ENCODE measurements around the gene EXOC1. TPM values are rescaled to one million over a fixed set of nuclear protein-coding genes. Genes with fewer than 3 reads are reported as not detected.

Gene EXOC1
- total RNA-seq, 1 donor from 2014 or later, result 26.6 TPM

DNA sequence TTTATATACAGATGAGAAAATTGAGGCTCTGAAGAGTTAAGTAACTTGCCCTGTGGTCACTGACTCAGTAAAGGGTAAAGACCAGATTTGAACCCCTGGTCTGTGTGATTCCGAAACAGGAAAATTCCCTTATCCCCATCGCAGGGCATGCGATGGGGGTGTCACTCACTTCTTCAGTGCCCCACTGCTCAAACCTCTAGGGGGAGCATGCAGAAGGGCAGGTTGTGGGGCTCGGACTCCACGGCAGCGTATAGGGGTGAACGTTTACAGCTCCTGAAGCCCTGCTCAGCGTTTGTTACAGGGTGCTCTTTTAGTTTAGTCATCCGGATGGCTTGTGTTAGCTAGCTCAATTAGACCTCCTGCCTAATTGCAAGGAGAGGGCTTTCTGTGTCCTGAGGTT lies 3.7 kb upstream of the EXOC1 start:
- intact Hi-C loops (cut with DNase I), result loop anchor here (5.0 kb wide), 2 partner anchors 302 to 502 kb away; partner anchors contain the start of genes CLOCK and SRD5A3
- no peak for DNase-seq (ENCODE audit: low spot score)

DNA sequence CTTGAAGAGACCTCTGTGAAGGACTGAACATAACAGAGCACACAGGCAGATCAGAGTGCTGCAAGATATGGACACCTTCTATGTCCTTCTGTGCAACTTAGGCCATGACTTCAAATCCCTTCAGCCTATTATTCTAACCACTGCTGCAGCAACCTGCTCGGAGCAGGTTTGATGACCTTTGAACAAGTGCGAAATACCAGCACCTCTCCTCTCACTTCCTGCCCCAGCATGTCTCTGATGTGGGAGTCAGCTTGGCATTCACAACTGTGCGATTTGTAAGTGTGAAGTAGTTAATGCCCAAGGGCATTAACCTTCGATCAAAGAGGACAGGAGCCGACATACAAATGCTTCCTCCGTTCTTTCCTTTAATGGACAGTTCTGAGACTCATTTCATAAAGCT lies 1.6 kb upstream of the EXOC1 start:
- intact Hi-C loops (cut with DNase I), result loop anchor here (2.0 to 5.0 kb wide), 3 partner anchors 95 to 505 kb away; partner anchors contain the start of genes CLOCK and SRD5A3
- no peak for DNase-seq (ENCODE audit: low spot score)

DNA sequence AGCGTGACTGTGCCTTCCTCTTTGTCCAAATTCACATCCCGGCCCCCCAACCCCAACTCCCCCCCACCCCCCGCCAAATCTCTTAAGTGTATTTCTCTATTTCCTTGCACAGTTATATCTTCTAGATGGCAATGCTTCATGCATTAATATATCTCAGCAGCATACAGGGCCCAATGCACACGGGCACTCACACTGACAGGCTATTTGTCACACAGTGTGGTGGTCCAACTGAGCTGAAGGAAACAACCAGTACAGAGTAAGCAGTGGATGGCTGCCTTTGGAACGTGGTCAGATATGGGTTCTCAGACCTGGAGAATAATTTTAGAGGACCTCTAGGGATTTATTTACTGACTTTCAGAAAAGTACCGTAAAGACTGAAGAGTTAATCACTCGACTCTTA lies 681 bp downstream of the EXOC1 start:
- DNase-seq (ENCODE audit: low spot score), result no peak
- intact Hi-C loops (cut with DNase I), result loop anchor here (5.0 kb wide), 2 partner anchors 307 to 507 kb away; partner anchors contain the start of genes CLOCK and SRD5A3

DNA sequence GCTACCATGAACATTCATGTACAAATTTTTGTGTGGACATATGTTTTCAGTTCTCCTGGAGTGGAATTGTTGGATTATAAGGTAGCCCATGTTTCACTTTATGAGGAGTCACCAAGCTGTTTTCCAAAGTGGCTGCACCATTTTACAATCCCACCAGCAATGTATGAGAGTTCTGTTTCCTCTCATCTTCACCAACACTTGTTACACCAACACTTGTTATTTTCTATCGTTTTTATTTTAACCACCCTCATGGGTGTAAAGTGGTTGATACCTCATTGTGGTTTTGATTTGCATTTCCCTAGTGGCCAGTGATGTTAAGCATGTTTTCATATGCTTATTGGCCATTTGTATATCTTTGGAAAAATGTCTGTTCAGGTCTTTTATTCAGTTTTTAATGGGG lies 4.1 kb downstream of the EXOC1 start:
- intact Hi-C loops (cut with DNase I), result no loop called here
- no peak for DNase-seq (ENCODE audit: low spot score)

DNA sequence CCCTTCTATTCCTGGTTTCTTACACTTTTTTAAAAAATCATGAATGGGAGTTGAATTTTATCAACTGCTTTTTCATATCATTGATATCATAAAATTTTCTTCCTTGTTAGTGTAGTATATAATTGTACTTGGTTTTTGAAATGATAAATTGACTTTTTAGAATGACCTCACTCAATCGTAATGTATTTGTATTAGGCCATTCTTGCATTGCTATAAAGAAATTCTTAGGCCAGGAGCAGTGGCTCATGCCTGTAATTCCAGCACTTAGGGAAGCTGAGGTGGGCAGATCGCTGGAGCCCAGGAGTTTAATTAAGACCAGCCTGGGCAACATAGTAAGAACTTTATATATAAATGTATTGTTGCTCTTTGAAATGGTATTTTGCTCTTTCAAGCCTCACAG lies 6.3 kb downstream of the EXOC1 start:
- no peak for DNase-seq (ENCODE audit: low spot score)
- intact Hi-C loops (cut with DNase I), result no loop called here

DNA sequence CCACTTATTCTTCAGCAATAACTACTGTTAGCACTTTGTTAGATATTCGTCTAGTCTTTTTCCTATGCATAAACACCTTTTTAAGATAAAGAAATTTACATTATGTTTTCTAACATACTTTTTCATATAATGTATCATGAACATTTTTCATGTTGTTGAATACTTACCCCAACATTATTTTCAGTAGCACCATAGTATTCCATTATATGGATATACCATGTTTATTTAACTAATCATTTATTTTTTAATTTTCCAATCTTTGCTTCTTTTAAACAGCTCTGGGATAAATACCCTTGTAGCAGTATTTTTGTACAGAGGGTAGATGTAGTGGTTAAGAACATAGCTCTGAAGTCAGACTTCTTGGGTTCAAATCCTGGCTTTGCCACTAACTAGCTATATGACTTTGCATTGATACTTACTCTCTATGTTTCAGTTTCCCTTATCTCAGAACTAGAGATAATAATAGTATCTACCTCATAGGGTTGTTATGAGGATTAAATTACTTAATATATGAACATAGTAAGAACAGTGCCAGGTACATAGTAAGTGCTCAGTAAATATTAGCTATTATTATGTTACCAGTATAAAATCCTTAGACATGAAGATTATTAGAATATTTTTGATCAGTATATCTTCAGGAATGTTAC lies 11.3 kb downstream of the EXOC1 start:
- intact Hi-C loops (cut with DNase I), result no loop called here
- no peak for DNase-seq (ENCODE audit: low spot score)

DNA sequence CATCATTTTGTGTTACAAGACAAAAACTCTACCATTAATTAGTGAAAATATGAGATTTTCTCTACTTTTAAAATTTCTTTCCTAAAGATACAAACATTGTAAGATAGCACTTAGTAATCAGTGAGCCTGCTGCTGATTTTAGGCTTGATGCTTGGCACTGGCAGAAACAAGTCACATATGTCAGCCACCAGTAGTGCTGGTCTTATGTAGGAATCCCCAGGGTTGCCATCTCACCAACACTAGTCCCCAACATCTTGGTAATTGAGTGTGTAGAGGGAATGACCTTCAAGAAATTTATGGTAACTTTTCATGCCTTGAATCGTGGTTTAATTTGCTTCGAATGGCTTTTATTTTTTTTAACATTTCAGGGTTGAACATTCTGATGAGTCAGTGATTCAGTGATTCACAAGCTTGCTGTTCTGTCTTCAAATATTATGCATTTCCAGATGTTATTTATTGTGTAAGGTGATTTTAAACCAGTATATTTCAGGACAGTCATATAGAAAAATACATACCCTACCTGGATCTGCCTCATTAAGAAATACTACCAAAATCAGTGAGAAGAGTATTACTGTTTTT lies 11.9 kb downstream of the EXOC1 start:
- DNase-seq (ENCODE audit: low spot score), result no peak
- intact Hi-C loops (cut with DNase I), result no loop called here

DNA sequence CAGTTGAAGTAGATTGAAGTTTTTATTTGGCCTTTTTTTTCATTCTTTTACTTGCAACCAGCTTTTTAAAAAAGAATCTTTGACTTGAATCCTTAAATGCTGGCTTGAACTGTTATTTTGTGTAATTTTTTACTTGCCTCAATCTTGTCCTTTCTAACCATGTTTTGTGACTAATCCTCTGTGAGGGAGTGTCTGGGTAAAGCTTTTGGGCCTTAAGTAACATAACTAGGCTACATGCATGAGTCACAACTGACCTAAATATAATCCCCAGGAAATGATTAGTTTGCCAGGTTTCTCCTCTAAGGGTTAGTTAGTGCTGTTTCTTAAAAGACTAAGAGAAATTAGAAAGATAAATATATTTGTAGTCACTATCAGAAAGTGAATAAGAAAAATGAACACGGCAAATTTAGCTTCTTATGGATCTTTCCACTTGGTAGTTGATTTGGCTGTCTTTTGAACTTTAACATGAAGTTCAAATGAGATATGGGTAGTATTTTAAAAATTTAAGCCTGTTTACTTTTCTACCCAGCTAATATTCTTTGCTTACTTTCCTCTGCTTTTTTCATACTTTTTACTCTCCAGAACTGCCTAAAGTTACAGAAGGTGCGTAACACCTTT lies 13.0 kb downstream of the EXOC1 start:
- no peak for DNase-seq (ENCODE audit: low spot score)
- intact Hi-C loops (cut with DNase I), result loop anchor here (2.0 kb wide), 1 partner anchor 82 kb away; the partner anchor contains the start of gene CEP135

DNA sequence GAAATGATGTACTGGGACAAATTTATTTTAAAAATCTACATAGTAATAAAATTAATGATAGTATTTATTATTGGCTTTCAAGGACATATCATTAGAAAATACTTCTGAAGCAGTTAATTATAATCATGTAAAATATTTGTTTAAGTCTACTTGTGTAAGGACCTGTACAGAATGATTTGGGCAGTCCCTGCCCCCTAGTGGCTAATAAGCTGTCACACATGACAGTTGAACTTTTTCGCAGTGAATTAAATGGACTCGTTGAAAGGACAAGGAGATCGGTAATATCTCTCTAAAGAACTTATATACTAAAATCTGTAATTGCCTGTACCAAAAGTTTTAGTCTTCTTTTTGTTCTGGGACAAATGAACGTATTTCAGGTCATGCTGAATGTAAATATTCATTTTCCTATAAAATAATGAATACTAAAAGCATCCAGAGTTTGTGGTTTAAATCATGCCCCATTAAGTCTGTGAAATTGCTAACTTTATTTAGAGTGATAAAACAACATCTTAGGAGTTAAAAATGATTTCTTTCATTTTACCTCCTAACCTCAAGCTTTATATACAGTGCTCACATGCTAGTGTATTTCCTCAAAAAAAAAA lies 13.6 kb downstream of the EXOC1 start:
- DNase-seq (ENCODE audit: low spot score), result no peak
- intact Hi-C loops (cut with DNase I), result loop anchor here (2.0 kb wide), 1 partner anchor 82 kb away; the partner anchor contains the start of gene CEP135

DNA sequence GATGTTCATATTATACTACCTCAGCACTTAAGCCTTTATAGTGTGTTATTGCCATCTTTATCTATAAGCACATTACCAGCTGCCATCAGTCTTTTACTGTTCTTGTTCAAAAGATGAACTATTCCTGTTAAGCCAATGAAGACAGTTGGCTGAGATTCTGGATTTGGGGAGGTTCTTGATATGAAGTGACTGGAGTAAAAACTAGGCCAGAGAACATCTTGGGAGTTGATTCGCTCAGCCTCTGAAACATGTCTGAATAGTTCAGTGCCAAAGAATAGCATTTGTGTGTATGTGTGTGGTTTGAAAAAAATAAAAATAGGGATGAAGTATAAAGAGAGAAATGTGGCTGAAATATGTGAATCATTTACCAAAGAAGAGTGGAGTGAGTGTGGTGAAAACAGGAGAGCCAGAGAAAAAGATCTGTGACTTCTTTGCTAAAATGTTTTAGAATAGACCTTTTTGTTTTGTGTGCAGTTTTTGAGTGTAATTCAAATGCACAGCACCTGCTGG lies 15.2 kb downstream of the EXOC1 start:
- intact Hi-C loops (cut with DNase I), result no loop called here

DNA sequence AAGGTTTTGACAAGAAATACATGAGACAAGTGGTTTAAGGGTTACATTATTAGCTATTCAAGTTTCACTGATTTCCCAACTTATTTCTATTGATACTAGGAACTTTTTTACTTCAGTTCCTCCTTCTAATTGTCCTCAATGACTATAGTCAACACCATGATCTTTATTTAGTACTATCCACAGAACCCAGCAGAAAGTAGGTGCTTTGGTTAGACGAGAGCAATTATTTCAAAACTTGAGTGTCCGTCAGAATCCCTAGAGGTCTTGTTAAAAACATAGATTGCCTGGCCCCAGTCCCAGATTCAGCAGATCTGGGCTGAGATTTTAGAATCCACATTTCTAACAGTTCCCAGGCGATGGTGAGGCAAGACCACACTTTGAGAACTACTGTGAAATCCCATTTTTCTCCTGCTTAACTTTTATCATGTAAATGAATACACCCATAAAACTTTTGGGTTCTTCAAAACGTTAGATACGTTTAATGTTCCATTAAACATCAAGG lies 17.9 kb downstream of the EXOC1 start:
- intact Hi-C loops (cut with DNase I), result no loop called here
- DNase-seq (ENCODE audit: low spot score), result no peak

More for the DNA sequence above, 15.2 kb downstream of the EXOC1 start:
- no peak for DNase-seq (ENCODE audit: low spot score)

DNA sequence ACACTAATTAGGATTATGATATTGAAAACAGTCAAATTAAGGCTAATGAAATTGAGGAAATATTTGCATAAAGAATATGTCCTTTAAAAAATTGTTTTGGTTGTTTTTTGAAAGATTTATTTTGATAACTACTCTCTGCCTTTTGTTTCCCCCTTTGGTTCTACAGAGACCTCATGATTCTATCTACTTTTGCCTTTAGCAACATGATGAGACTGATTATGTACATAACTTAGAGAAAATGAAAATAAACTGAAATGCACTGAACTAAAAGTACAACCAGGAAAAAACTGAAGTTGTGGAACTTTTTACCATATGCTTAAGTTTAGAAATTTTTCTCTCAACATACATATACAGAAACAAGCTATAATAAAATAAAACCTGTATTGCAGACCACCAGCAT lies 21.4 kb downstream of the EXOC1 start:
- intact Hi-C loops (cut with DNase I), result no loop called here

DNA sequence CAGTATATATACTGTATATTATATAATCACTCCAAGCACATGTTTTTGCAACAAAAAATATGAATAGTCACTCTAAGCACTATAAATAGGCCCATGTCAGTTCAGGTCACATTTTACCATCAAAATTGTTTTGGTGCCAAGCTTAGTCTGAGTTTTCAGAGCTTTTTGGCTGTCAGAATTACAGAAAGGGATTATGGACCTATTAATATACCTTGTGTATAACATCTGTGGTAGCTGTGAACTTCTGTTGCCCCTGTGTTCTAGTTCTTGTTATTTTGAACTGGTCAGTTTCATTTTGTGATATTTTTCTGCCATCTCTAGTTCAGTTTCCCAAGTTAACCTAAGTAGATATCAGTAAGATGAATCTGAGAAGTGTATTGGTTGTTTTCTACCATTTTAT lies 22.9 kb downstream of the EXOC1 start:
- DNase-seq (ENCODE audit: low spot score), result no peak
- intact Hi-C loops (cut with DNase I), result no loop called here

More for the DNA sequence above, 21.4 kb downstream of the EXOC1 start:
- no peak for DNase-seq (ENCODE audit: low spot score)

DNA sequence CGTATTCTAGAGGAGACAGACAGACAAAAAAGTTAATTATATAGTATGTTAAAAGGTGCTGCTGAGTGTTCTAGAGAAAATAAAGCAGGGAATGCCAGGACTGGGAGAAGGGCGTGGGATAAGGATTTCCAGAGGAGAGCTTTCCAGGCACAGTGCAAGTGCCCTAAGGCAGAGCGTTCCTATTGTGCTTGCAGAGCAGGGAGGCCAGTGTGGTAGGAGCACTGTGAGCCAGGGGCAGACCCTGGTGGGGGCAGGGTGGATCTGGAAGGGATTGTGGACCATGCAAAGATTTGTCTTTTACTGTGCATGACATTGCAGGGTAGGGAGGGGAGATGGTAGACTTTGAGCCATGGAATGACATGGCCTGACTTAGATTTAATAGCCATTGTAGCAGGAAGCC lies 25.8 kb downstream of the EXOC1 start:
- DNase-seq (ENCODE audit: low spot score), result no peak
- intact Hi-C loops (cut with DNase I), result no loop called here

DNA sequence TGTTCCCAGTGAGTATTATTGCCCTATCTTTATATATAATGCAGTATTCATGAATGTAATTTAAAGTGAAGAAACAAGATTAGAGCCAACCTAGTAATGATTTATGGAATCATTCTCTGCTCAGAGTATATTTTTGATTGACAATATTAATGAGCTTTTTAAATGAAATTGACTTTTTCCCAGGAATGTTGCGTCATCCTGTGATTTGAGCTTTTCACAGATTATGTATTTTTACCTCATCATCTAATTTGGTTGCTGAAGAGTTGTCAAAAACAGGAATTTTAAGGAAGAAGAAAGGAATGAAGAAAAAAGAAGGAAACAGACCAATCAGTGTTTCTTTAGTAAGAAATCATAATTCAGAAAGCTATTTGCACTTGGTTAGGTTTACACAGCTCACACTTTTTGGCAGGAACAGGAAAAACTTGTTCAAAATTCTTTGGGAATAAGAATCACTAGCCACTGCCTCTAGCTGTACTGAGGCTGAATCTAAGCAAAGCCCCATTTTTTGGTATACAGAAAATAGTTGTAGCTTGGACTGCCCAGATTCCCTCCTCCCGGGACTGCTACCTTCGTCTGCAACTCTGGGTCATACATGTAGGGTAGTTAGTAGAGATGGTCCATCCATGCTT lies 27.3 kb downstream of the EXOC1 start:
- no peak for DNase-seq (ENCODE audit: low spot score)
- intact Hi-C loops (cut with DNase I), result no loop called here

DNA sequence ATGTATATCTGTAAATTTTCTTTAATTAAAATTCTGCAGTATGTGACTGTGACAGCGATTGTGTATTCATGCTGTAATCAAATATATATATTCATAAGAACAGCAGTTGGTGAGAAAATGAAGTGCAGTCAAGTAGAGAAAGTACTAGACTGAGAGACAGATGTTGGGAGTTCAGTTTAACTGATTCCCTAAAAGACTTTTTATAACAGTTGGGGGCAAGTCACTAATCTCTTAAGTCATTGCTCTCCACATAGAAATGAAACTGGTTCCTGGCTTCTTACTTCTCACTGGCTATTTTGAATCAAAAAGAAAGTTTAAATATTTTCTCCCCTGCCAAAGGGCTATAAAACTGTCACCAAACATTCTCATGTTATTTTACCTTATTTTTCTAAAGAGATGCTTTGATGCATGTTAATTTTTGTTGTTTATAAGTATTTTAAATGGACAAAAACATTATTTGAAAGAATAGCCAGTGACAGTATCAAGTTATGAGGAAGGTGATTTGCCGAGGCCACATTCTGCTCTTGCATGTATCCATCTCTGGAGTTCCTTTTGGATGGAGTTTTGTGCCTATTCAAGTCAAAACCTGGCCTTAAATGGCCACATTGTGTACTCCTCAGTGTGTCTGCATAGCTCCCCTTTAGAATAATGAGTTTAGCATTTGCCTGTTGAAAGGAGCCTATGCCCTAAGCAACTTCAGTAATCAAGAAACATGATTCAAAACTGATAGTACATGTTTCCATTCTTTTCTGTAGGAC lies 30.8 kb downstream of the EXOC1 start:
- DNase-seq (ENCODE audit: low spot score), result no peak
- intact Hi-C loops (cut with DNase I), result no loop called here

DNA sequence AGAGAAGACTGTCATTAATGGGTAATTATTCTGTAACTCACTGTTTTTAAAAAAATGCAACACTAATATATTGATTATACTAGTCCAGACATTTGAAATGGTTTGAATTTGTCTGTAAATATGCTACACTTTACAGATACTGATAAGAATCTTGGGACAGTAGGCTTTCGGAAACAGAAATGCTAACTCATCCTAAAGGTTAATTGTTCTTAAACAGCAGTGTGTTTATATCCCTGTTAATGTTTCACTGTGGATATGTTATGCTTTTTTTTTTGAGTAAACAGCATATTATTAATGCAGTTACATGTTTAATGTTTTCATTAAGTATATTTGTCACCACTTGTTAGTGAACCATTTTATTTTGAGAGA lies 31.4 kb downstream of the EXOC1 start:
- intact Hi-C loops (cut with DNase I), result no loop called here

DNA sequence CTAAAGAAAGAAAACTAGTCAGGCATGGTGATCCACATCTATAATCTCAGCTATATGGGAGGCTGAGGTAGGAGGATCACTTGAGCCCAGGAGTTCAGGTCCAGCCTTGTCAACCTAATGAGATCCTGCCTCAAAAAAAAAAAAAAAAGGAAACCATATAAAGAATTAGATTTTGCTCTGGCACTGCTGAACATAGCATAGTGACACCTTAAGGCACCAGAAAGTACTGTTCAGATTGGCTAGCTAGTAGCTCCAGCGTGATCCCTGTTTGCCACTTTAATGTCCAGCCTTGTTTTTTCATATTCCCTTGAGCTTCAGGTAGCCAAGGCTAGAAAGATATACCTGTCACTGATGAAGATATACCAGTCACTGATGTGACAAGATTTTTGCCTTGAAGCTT lies 34.1 kb downstream of the EXOC1 start:
- intact Hi-C loops (cut with DNase I), result no loop called here
- DNase-seq (ENCODE audit: low spot score), result no peak

More for the DNA sequence above, 31.4 kb downstream of the EXOC1 start:
- no peak for DNase-seq (ENCODE audit: low spot score)

DNA sequence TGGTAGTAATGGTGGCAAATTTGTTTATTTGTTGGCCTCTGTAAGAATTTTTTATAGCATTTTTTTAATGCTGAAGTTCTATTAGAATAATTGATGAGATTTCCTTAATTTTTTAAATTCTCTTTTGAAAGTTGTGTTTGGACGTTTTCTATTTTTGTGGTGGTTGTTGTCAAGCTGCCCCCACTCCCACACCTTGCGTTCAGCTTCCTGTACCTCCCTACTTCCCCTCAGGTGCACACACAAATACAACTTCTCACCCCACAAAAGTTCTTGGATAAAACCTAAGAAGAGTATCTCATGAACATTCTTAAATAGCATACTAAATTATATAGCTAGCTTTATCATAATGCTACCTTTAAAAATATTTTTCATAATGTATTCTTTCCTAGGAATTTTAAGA lies 38.7 kb downstream of the EXOC1 start:
- no peak for DNase-seq (ENCODE audit: low spot score)
- intact Hi-C loops (cut with DNase I), result no loop called here
